Measurements from ENCODE around the gene PLA2G4E.

DNA sequence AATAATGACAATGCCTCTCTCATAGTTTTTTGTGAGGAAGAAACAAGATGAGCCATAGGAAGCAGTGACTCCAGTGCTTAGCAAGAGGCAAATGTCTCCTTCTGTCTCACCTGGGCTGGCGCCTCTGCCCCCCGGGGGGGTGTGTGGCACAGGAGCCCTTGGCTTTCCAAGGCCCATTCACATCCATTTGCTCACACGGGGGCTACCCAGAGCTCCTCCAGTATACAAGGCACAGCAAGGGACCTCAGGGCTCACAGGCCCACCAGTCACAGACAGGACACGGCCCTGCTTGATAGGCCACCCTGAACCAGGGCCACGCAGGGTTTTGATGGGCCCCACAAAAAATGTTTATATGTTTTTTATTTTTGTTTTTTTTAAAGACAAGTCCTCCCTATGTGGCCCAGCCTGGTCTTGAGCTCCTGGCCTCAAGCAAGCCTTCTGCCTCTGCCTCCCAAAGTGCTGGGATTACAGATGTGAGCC, 26.6 kb downstream of the PLA2G4E start:
- TF ChIP-seq EP300 (IDR thresholded peaks at IDR 0.05; ENCODE audit: low read length) (no peak), TSC22D4 (tag; IDR thresholded peaks at IDR 0.05) (no peak), STAT5A (IDR thresholded peaks at IDR 0.05; ENCODE audit: borderline replicate concordance, low read length) (no peak), EZH2 (IDR thresholded peaks at IDR 0.05; ENCODE audit: borderline replicate concordance, low read depth, low read length) (no peak), SETDB1 (IDR thresholded peaks at IDR 0.05; ENCODE audit: low read length) (no peak), POLR2A (conservative IDR thresholded peaks at IDR 0.05) (no peak), NFYB (IDR thresholded peaks at IDR 0.05; ENCODE audit: extremely low read depth, insufficient read length) (no peak), ATF7 (IDR thresholded peaks at IDR 0.05) (no peak), HIVEP1 (CRISPR knock-in tag; IDR thresholded peaks at IDR 0.05) (no peak)
